ENCODE results near the gene PDE4D. TPM values are rescaled to one million over a fixed set of nuclear protein-coding genes. Genes with fewer than 3 reads are reported as not detected.

Gene PDE4D
- total RNA-seq, 1 donor from 2014 or later: 85.8 TPM

GRCh38 chr5:59126708-59127573 is 766.6 kb downstream of the PDE4D start:
- DNase-seq (no peak), ATAC-seq (peak; percentile 1)
- no peaks in the 10 kb centered on the region for H3K36me3 ChIP-seq
- H3K4me3 ChIP-seq: peak overlapping the region; percentile 33
- no peaks in the 10 kb centered on the region for H3K9me3 ChIP-seq
- no peak for TF ChIP-seq CTCF (IDR thresholded peaks at IDR 0.05)
- intact Hi-C loops (cut with DNase I): no loop called here
- no peaks in the 10 kb centered on the region for H3K27me3 ChIP-seq
- H3K27ac ChIP-seq: peak overlapping the region; percentile 76
- H3K4me1 ChIP-seq: peaks cover 20% of the 10 kb centered on the region

GRCh38 chr5:59126016-59126707 is 767.4 kb downstream of the PDE4D start:
- H3K27me3 ChIP-seq: no peaks in the 10 kb centered on the region
- H3K36me3 ChIP-seq: no peaks in the 10 kb centered on the region
- H3K9me3 ChIP-seq: no peaks in the 10 kb centered on the region
- no peak for ATAC-seq
- peak overlapping the region; percentile 33 for H3K4me3 ChIP-seq
- H3K27ac ChIP-seq: peak overlapping the region; percentile 76
- peaks cover 20% of the 10 kb centered on the region for H3K4me1 ChIP-seq
- no peak for DNase-seq
- intact Hi-C loops (cut with DNase I): no loop called here
- TF ChIP-seq CTCF (IDR thresholded peaks at IDR 0.05): no peak

GRCh38 chr5:59125011-59125961 is 768.2 kb downstream of the PDE4D start:
- Histone ChIP-seq H3K36me3 (no peaks in the 10 kb centered on the region), H3K9me3 (no peaks in the 10 kb centered on the region), H3K4me3 (no peak overlapping the region), H3K27me3 (no peaks in the 10 kb centered on the region), H3K27ac (peak overlapping the region; percentile 76), H3K4me1 (peaks cover 20% of the 10 kb centered on the region)
- ATAC-seq (no peak), DNase-seq (no peak)
- no peak for TF ChIP-seq CTCF (IDR thresholded peaks at IDR 0.05)
- intact Hi-C loops (cut with DNase I): no loop called here

DNA sequence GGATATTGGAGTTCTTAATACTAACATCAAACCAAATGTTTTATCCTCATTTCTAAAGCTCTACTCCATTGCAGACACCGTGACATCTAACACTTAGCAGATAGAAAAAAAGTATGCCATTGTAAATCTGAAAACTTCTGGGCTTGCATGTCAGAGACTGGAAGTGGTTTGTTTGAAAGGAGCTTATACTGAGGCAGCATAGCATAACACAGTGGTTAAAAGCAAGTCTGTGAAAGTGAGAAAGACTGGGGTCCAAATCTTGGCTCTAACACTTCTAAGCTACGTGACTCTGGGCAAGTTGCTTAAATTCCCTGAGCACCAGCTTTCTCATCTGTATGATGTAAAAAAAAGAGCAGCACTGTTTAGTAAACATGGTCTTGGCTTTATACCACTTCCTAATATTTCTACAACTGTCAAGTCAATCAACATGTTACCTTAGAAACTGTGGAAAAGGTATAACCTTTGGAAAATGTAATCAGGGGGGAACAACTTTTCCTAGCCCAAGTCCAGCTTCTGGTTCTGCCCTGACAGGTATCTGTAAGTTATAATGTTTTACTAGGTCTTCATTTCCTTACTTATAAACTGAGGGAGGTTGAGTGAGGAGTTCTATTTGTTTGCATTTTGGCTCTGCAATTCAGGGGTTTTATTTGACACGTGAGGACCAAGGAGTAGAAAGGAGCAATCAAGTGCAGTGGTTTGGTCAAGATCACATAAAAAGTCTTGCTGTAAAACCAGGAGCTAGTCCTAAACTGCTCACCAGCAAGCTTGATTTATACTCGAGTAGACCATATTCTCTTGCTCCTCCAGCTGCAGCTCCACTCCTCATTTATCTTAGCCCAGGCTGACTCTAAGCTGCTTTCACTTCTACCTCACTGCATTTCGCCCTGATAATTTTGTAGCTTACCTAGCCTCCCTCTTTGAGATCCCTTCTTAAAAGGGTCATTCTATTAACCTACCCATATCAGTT is 769.6 kb downstream of the PDE4D start:
- Histone ChIP-seq H3K27ac (peak overlapping the region; percentile 5), H3K4me3 (no peak overlapping the region), H3K9me3 (no peaks in the 10 kb centered on the region), H3K36me3 (no peaks in the 10 kb centered on the region), H3K27me3 (no peaks in the 10 kb centered on the region), H3K4me1 (peaks cover 20% of the 10 kb centered on the region)
- ATAC-seq (no peak), DNase-seq (no peak)
- TF ChIP-seq CTCF (IDR thresholded peaks at IDR 0.05): no peak
- intact Hi-C loops (cut with DNase I): no loop called here

All from upper lobe of right lung (tissue), 1 donor.